Karpas-422 (cell line): Measurements from ENCODE around the gene PIP4K2B. TPM values are rescaled to one million over a fixed set of nuclear protein-coding genes. Genes with fewer than 3 reads are reported as not detected.
"Not testable (repeated sequence)": the region's sequence is repeated elsewhere in the genome, so short reads cannot be mapped to it uniquely, and the experiment has no call there.

Experiments
- DNase-seq: peaks from one replicate; pipeline ENCODE4 v3.0.0-alpha.2; 2015
- H2AFZ ChIP-seq: fragments of 200-600 bp; sonication (generic); 2 replicates; pipeline ENCODE4 v1.6.1; 2014; ENCODE audit warnings: antibody characterized with exemption, low read length, mixed read lengths
- H3K27ac ChIP-seq: fragments of 200-600 bp; sonication (generic); 2 replicates; pipeline ENCODE4 v1.5.1; 2014; ENCODE audit warnings: mild to moderate bottlenecking, low read length, moderate library complexity
- H3K27me3 ChIP-seq: fragments of 200-600 bp; sonication (generic); 2 replicates; pipeline ENCODE4 v1.6.1; 2014; ENCODE audit warnings: low read length, mixed read lengths
- H3K36me3 ChIP-seq: fragments of 200-600 bp; sonication (generic); 2 replicates; pipeline ENCODE4 v1.6.1; 2014; ENCODE audit warnings: low read length, mixed read lengths; ENCODE audit not compliant: insufficient read depth
- H3K4me1 ChIP-seq: fragments of 200-600 bp; sonication (generic); 2 replicates; pipeline ENCODE4 v1.6.1; 2014; ENCODE audit warnings: mild to moderate bottlenecking, low read length, mixed read lengths
- H3K4me2 ChIP-seq: fragments of 200-600 bp; sonication (generic); 2 replicates; pipeline ENCODE4 v1.6.1; 2014; ENCODE audit warnings: low read length, low read depth, mild to moderate bottlenecking; ENCODE audit not compliant: poor library complexity, severe bottlenecking
- H3K4me3 ChIP-seq: fragments of 200-600 bp; sonication (generic); 2 replicates; pipeline ENCODE4 v1.5.1; 2014; ENCODE audit warnings: mild to moderate bottlenecking, antibody characterized with exemption, low read length, mixed read lengths
- H3K79me2 ChIP-seq: fragments of 200-600 bp; sonication (generic); 2 replicates; pipeline ENCODE4 v1.6.1; 2014; ENCODE audit warnings: mild to moderate bottlenecking, low read length, mixed read lengths
- H3K9ac ChIP-seq: fragments of 200-600 bp; sonication (generic); 2 replicates; pipeline ENCODE4 v1.6.0; 2014; ENCODE audit warnings: low read length
- H3K9me2 ChIP-seq: fragments of 200-600 bp; sonication (generic), shearing (Covaris generic); replicated peaks from 2 replicates; pipeline ENCODE4 v1.6.0; 2014; ENCODE audit warnings: mild to moderate bottlenecking, low read length, moderate library complexity; ENCODE audit not compliant: insufficient read depth
- H3K9me3 ChIP-seq: fragments of 300-700, 200-600 bp; sonication (generic); 2 replicates; pipeline ENCODE4 v1.6.1; 2014; ENCODE audit warnings: low read length, mixed read lengths
- H4K20me1 ChIP-seq: fragments of 200-600 bp; sonication (generic); 2 replicates; pipeline ENCODE4 v1.6.1; 2014; ENCODE audit warnings: mild to moderate bottlenecking, antibody characterized with exemption, low read length, low read depth; ENCODE audit not compliant: insufficient read depth
- total RNA-seq: library from RNA; depleted of rRNA; stranded (reverse); fragments of >200 nt; shearing (Covaris generic); gene quantifications from 2 replicates; pipeline ENCODE4 v1.2.3, GENCODE V29; 2014; ENCODE audit warnings: low replicate concordance

PIP4K2B gene
- total RNA-seq, 1 experiment from 2014 or later: 32.0 TPM

- DNase-seq: no peak
- Histone ChIP-seq H3K4me1 (peaks cover 36% of the 10 kb centered on the region), H3K4me2 (no peak overlapping the region), H3K9me2 (no peaks in the 10 kb centered on the region), H3K9ac (no peak overlapping the region), H3K27ac (peak overlapping the region; percentile 43), H4K20me1 (no peaks in the 10 kb centered on the region), H3K79me2 (peaks cover 15% of the 10 kb centered on the region), H3K9me3 (no peaks in the 10 kb centered on the region), H2AFZ (no peak overlapping the region), H3K27me3 (no peaks in the 10 kb centered on the region), H3K4me3 (no peak overlapping the region), H3K36me3 (no peaks in the 10 kb centered on the region)
Observed at GRCh38 chr17:38728290-38728831, 71.0 kb downstream of the PIP4K2B start.

- H3K4me2 ChIP-seq: no peak overlapping the region
- no peak for DNase-seq
Observed at GRCh38 chr17:38727736-38728135, 71.6 kb downstream of the PIP4K2B start.

GRCh38 chr17:38726145-38726544, 73.2 kb downstream of the PIP4K2B start:
- H3K9me2 ChIP-seq, H4K20me1 ChIP-seq, H2AFZ ChIP-seq, H3K9me3 ChIP-seq, H3K79me2 ChIP-seq, H3K4me2 ChIP-seq, H3K9ac ChIP-seq, H3K27me3 ChIP-seq, H3K27ac ChIP-seq, H3K4me3 ChIP-seq, H3K36me3 ChIP-seq, DNase-seq: not testable (repeated sequence)
- peaks cover 25% of the 10 kb centered on the region for H3K4me1 ChIP-seq

More at GRCh38 chr17:38727736-38728135, 71.6 kb downstream of the PIP4K2B start:
- Histone ChIP-seq H3K4me1 (peaks cover 36% of the 10 kb centered on the region), H3K4me3 (no peak overlapping the region), H3K79me2 (peaks cover 15% of the 10 kb centered on the region), H3K9ac (no peak overlapping the region), H3K9me2 (no peaks in the 10 kb centered on the region), H3K27me3 (no peaks in the 10 kb centered on the region), H3K9me3 (no peaks in the 10 kb centered on the region), H3K36me3 (no peaks in the 10 kb centered on the region), H4K20me1 (no peaks in the 10 kb centered on the region), H3K27ac (peak overlapping the region; percentile 43), H2AFZ (no peak overlapping the region)

GRCh38 chr17:38725066-38725465, 74.3 kb downstream of the PIP4K2B start:
- no peaks in the 10 kb centered on the region; the same call in 1 of the 2 replicates for H3K36me3 ChIP-seq
- no peak overlapping the region for H3K27ac ChIP-seq
- H2AFZ ChIP-seq: no peak overlapping the region
- no peak overlapping the region for H3K9ac ChIP-seq
- no peak for DNase-seq
- no peaks in the 10 kb centered on the region for H3K27me3 ChIP-seq
- H3K9me2 ChIP-seq: no peaks in the 10 kb centered on the region
- no peaks in the 10 kb centered on the region for H3K9me3 ChIP-seq
- peaks cover 22% of the 10 kb centered on the region for H3K4me1 ChIP-seq
- H3K79me2 ChIP-seq: no peaks in the 10 kb centered on the region
- H4K20me1 ChIP-seq: no peaks in the 10 kb centered on the region
- H3K4me3 ChIP-seq: no peak overlapping the region
- H3K4me2 ChIP-seq: no peak overlapping the region

GRCh38 chr17:38724337-38724988, 74.9 kb downstream of the PIP4K2B start:
- H2AFZ ChIP-seq: no peak overlapping the region
- H3K36me3 ChIP-seq: no peaks in the 10 kb centered on the region; the same call in 1 of the 2 replicates
- no peaks in the 10 kb centered on the region for H3K79me2 ChIP-seq
- H3K4me1 ChIP-seq: peaks cover 18% of the 10 kb centered on the region
- H3K9ac ChIP-seq: no peak overlapping the region
- DNase-seq: no peak
- no peak overlapping the region for H3K4me2 ChIP-seq
- H3K9me3 ChIP-seq: no peaks in the 10 kb centered on the region
- H3K27ac ChIP-seq: no peak overlapping the region
- no peaks in the 10 kb centered on the region for H4K20me1 ChIP-seq
- H3K27me3 ChIP-seq: no peaks in the 10 kb centered on the region
- no peak overlapping the region for H3K4me3 ChIP-seq
- H3K9me2 ChIP-seq: no peaks in the 10 kb centered on the region

GRCh38 chr17:38721802-38722201, 77.6 kb downstream of the PIP4K2B start:
- Histone ChIP-seq H3K27ac (no peak overlapping the region), H4K20me1 (0 out of 2 replicates have a peak, but pooled peaks cover 2% of the 10 kb centered on the region), H3K27me3 (no peaks in the 10 kb centered on the region), H3K9ac (no peak overlapping the region), H3K36me3 (no peaks in the 10 kb centered on the region; the same call in 1 of the 2 replicates), H2AFZ (no peak overlapping the region), H3K4me2 (no peak overlapping the region), H3K79me2 (no peaks in the 10 kb centered on the region), H3K4me1 (no peaks in the 10 kb centered on the region), H3K9me2 (no peaks in the 10 kb centered on the region), H3K4me3 (no peak overlapping the region), H3K9me3 (no peaks in the 10 kb centered on the region)
- no peak for DNase-seq

GRCh38 chr17:38720941-38721340, 78.4 kb downstream of the PIP4K2B start:
- Histone ChIP-seq H3K4me3 (no peak overlapping the region), H2AFZ (no peak overlapping the region), H3K4me1 (no peaks in the 10 kb centered on the region), H3K4me2 (no peak overlapping the region), H3K36me3 (no peaks in the 10 kb centered on the region; the same call in 1 of the 2 replicates), H3K27me3 (no peaks in the 10 kb centered on the region), H4K20me1 (0 out of 2 replicates have a peak, but pooled peaks cover 2% of the 10 kb centered on the region), H3K27ac (no peak overlapping the region), H3K79me2 (no peaks in the 10 kb centered on the region), H3K9ac (no peak overlapping the region), H3K9me2 (no peaks in the 10 kb centered on the region), H3K9me3 (no peaks in the 10 kb centered on the region)
- DNase-seq: no peak

- H3K9ac ChIP-seq: no peak overlapping the region
- no peaks in the 10 kb centered on the region for H3K27me3 ChIP-seq
- no peaks in the 10 kb centered on the region for H3K9me3 ChIP-seq
- H3K4me2 ChIP-seq: no peak overlapping the region
- H3K79me2 ChIP-seq: no peaks in the 10 kb centered on the region
- H3K4me3 ChIP-seq: no peak overlapping the region
- no peaks in the 10 kb centered on the region for H3K4me1 ChIP-seq
- no peak for DNase-seq
- 0 out of 2 replicates have a peak, but pooled peaks cover 2% of the 10 kb centered on the region for H4K20me1 ChIP-seq
- no peaks in the 10 kb centered on the region; the same call in 1 of the 2 replicates for H3K36me3 ChIP-seq
- no peaks in the 10 kb centered on the region for H3K9me2 ChIP-seq
- no peak overlapping the region for H2AFZ ChIP-seq
- no peak overlapping the region for H3K27ac ChIP-seq
Observed at GRCh38 chr17:38719943-38720641, 79.3 kb downstream of the PIP4K2B start.
